T1000 (cell line): ENCODE results near the gene TAF10.

ENCODE experiments used
- DNase-seq: peaks from one replicate; lab custom pipeline; 2025; ENCODE audit warnings: mixed read lengths; lab: John Stamatoyannopoulos, UW

Gene TAF10

DNA sequence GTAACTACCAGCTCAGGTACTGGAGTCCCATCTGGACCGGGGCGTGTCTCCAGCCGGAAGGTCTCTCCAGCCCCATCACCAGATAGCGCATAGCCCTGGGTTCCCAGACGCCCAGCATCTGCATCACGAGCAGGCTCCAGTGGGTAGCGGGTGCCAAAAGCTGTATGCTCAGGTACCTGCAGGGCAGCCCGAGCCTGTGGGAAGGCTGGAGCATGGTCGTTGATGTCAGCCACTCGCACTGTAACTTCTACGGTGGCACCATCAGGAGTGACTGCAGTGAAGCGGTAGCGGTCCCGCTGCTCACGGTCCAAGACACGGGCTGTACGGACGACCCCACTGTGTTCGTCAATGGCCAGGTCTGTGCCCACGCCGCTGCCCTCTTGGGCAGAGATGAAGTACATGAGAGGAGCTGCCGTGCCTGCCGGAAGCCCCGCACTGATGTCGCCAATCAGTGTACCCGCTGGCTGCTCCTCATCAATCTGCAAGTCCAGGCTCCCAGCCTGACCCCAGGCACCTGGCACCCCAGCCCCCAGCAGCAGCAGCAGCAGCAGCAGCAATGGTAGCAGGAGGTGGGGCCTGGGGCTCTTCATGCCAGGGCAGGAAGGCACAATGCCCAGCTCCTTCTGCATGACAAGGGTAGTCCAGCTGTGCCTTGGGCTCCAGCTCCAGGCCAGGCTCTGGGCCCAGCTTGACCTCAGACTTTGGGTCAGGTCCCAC lies 29.1 kb upstream of the TAF10 start:
- no peak for DNase-seq

DNA sequence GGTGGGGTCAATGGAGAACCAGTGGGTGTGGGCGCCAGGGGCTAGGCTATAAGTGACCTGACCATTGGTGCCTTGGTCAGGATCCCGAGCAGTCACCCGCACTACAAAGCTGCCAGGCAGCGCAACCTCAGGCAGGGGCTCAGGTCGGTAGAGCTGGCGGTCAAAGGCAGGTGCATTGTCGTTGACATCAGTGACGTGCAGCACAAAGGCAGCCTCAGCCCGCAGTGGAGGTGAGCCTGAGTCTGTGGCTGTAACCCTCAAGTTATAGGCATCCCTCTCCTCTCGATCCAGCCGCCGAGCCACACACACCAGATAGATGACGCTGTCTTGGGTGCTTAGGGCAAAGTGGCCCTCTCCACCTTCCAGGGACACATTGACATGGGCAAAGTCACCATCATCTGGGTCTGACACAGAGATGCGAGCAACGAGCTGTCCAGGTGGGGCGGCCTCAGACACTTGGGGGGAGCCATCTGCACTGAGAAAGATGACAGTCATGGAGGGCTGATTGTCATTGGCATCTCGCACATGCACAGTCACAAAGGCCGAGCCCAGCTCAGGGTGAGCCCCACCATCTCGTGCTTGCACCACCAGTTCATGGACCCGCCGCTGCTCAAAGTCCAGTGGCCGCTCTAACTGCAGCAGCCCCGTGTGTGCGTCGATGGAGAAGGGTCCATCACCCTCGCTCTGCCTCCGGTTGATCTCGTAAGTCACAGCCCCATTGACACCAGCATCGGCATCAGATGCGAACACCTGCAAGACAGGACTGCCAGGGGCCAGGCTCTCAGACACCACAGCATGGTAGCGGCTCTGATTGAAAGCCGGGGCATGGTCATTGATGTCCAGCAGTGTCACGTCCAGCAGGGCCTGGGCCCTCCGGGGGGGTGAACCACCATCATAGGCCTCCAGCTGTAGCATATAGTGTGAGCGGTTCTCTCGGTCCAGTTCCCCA lies 28.3 kb upstream of the TAF10 start:
- no peak for DNase-seq

DNA sequence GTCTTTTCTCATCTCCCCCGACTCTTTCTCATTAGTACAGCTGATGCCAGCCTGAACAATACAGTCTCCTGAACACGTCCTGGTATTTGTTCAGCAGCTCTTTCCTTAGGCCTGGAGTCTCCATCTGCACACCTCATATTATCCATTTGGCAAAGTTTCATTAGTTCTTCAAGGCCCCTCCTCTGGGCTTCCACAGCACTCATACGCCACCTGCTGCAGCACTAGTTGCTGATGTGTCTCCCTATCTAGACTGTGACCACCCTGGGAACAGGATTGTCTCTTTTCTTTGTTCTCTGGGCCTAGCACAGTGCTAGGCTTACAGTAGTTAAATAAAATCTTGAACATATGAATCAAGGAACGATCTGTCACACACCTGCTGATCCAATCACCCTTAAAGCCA lies 26.4 kb upstream of the TAF10 start:
- DNase-seq = no peak

DNA sequence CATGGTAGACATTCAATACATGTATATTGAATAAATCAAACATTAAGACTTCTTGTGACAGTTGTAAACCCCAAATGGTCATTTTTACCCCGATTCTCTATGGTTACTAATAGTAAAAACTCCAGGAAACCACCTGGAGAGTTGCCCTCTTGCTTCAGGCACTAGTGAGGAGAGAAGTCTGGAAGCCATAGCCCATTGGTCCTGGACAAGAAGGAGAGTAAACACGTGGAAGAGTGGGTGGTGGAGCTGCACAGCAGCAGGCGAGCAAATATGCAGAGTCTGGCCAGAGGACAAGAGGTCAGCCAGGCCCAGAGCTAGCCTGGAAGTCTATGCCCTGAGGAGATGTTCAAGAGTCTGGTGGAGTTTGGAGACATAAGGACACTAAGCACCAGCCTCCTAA lies 25.9 kb upstream of the TAF10 start:
- DNase-seq = no peak

DNA sequence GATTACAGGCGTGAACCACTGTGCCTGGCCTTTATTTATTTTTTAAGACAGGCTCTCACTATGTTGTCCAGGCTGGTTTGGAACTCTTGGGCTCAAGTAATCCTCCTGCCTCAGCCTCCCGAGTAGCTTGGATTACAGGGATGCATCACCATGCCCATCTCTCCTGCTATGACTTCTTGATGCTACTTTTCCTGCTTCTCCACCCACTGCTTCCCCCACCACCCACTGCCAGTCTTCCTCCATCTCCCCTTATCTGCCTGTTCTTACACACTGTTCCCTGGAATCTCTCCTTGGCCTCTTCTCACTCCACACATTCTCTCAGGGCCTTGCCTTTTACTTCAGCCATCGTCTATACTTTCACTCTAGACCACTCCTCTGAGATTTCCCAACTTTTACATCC lies 24.5 kb upstream of the TAF10 start:
- DNase-seq = no peak

DNA sequence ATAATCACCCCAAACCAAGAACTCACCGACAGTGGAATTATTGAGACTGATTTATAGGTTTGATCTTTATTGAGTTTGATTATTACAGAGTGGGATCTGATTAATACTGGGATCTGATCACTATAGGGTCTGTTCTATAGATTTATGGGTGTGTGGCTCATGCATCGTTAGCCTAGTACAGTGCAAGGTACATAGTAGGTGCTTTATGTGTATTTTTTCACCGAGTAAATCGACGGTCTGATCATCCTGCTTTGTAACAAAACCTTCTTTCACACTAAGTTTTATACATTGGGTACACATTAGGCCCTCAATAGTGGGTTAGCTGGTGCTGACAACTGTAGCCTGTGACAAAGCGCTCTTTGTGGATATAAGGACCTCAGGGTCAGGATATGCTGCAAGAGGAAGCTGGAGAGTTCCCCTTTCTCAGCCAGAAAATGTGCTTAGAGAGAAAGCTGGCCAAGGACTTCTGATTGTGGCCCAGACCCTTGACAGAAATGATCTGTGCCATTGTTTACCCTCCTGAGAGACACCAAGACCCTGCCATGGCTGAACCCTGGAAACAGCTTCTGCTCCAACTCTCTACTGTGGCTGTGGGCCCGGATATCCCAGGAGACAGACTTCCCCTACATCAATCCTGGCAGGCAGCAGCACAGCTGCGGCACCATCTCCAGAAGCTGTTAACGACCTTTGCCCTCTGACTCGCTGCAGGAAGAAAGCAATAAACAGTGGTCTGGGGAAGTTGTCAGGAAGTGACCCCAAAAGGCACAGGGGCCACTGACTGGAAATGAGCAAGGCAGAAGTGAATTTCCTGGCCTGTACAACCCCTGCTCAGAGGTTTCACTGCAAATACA lies 23.3 kb upstream of the TAF10 start:
- no peak for DNase-seq

DNA sequence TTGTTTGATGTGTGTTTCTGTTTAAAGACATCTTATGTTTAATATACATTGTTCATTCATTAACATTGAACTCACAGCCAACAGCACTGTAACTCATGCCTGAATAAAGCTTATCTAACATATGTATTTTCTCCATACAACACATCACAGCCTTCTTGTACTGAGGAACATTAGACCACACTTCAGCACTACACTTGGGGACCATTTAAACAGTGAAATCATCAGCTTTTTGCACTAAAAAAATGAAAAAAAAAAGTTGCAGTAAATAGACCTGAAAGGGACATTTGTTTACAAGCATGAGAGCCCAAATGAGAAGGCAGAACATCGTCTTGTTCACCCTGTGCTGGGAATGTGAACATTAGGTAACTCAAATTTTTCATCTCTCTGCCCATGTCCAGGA lies 22.5 kb upstream of the TAF10 start:
- no peak for DNase-seq

DNA sequence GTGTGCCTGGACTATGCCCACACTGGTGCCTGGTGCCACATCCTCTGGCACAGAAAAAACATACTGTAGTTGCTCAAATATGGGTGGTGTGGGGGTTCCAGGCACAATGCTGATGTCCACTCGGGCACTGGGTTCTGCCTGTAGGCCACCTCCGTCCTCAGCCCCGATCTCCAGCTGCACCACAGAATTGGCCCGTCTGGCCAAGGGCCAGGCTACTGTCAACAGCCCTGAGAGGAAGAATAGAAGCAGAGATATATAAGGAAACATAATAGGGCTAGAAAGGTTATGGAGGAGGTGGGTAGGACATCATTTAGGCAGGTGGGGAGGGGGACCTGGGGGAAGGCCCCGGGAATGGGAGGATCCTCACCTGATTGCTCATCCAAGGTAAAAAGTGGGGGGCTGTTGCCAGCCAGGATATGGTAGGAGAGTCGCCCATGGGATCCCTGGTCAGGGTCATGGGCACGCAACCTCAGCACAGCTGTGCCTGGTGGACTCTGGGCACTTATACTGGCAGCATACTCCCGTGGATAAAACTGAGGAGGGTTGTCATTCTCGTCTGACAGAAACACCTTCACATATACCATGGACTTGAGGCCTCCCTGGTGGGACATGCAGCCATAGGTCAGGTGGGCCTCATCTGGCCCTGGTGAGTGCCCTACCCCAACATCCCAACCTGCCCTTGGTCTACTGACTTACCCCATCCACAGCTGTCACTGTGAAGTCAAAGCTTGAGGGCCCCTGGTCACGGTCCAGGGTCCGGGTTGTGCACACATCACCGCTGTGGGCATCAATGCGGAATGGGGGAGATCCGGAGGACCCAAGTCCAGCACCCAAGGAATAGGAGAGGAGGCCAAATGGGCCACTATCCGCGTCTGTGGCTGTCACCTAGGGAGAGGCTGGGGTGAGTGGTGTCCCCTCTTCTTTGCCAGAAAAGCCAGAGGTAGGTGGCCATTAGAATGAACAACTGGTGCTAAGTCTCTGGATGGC lies 21.7 kb upstream of the TAF10 start:
- no peak for DNase-seq

DNA sequence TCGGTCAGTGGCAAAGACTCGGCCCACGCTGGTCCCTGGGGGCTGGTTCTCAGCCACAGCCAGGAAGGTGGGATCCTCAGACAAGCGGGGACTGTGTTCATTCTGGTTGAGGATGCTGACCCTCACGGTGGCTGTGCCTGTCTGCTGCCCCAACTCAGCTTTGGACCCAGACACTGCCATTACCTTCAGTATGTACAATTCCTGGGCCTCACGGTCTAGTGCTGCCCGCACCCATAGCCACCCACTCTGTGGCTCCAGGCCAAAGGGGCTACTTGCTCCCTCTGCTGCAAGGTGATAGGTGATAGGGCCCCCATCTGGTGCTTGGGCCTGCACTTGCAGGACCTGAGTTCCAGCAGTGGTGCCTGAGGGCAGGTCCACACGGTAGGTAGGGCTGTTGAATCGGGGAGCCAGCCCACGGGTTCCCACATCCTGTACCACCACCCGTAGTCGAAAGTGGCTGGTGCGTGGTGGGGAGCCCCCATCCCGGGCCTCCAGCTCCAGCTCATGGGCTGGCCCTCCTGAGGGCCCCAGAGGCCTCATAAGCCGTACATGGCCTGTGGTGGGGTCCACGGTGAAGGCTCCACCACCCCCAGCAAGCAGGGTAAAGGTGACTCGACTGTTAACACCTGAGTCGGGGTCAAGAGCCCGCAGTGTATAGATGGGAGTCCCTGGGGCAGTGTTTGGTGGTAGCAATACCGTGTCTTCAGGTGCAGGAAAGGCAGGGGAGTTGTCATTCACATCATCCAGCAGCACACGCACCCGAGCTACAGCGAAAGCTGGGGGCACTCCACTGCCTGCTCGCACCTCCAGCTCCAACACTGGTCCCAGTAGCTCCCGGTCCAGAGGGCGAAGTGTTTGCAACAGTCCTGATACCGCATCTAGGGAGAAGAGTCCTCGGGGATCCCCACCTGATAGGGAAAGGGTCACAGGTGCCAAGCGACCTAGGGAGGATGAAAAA lies 20.4 kb upstream of the TAF10 start:
- no peak for DNase-seq

DNA sequence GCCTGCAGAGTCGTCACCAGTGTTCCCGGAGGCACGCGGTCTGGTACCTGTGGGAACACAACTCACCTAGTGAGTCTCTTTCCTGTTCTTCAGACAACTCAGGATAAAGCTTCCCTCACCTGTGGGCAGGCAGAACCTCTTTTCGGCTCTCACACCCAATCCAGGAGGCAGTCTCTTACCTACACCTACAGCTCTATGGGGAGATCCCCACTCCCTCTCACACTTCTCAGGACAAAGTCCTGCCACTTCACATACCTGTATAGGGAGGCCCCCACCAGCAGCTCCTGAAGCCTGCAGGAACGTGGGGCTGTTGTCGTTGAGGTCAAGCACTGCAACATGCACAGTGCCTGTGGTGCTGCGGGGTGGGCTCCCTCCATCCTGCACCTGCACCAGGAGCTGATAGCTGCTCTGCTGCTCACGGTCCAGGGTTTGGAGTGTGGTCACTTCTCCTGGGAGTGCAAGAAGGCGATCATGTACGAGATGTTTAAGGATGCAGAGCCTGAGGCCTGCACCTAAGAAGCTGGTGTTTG lies 19.4 kb upstream of the TAF10 start:
- DNase-seq = no peak

DNA sequence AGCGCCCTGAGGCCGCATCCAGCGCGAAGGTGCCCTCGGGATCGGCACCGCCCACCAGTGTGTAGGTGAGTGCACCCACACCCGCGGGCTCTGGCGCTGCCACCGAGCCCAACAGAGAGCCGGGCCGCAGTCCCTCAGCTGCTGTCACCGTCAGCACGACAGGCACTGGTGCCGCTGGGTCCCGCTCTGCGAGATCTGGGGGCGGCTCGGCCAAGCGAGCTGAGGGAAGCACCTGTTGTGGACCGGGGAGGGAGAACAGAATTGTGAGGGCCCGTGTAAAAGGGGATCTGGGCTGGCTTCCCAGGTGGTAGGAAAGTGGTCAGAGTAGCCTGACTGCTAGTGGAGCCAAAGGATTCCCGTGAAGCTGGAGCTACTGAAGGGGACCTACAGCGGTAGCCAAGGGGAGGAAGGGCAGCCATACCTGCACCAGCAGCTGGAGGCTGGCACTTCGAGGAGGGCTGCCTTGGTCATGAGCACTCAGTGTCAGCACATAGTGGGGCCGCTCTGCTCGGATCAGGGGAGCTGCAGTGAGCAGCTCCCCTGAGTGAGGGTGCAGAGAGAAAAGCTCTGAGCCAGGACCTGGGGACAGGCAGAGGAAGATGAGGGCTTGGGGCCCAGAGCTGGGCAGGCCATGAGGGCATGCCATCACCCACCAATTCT lies 18.7 kb upstream of the TAF10 start:
- DNase-seq = no peak

DNA sequence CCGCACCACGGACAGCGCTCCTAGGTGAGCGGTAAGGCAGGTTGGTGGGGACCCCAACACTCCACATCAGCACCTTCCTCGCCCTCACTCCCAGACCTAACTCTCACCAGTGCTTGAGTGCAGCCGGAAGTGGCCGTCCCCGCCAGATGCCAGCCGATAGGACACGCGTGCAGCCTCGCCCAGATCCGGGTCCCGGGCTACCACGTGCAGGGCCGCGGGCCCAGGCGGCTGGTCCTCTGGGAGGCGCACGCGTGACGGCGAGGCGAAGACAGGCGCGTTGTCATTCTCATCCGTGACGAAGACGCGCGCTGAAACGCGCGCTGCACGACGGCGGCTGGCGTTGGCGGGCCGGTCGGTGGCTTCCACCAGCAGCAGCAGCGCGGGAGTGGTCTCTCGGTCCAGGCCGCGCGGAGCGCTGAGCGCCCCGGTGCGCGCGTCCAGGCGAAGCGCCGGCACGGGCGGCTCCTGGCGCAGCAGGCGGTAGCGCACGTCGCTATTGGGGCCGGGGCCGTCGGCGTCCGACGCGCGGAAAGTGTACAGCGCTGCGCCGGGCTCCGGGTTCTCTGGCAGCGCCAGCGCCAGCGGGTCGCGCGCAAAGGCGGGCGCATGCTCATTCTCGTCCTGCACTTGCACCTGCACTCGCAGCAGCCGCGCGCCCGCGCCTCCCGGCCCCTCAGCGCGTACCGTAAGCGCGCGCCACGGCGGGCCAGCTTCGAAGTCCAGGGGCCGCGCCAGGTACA lies 18.0 kb upstream of the TAF10 start:
- DNase-seq = no peak

DNA sequence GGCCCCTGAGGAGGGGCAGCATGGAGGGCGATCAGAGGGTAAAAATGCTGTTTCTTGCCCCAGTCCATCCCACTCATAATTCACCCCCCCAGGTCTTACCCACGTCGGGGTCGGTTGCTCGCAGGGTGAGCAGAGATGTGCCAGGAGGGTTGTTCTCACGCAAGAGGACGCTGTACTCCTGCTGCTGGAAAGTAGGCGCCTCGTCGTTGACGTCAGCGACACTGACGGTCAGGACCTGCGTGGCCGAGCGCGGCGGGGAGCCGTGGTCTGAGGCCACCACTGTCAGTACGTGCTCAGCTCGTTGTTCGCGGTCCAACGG lies 17.5 kb upstream of the TAF10 start:
- no peak for DNase-seq

DNA sequence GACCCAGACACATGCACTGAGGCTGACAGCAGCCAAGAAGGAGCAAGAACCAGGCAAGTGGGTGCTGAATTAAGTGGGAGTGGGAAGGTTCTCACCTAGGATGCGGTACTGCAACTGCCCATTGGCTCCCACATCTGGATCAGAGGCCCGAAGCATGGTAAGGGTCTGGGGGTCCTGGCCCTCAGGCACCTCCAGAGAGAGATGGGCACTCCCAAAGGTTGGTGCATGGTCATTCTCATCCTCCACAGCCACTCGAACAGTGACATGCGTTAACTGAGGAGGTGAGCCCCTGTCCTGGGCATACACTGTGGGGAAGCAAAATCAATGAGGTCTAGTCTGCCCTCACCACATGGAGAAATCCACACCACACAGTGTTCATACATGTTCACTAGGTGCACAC lies 16.5 kb upstream of the TAF10 start:
- DNase-seq = no peak

DNA sequence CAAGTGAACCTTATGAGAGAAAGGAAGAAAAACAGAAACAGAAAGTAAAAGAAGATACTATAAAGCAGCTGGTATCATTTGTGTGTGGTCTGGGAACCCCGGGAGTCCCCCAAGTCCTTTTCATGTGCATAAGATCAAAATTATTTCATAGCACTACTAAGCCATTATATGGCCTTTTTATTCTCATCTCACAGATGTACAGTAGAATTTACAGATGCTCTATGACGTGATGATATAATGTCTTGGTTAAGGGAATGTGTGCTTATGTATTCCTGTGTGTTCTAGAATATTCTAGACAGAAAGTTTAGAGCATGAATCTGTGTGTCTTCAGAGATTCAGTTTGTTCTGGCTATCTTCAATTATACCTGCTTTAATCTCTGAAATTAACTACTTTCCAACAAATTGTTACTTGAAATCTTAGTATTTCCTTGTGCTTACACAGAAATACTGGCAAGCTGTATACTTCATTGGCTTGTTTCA lies 15.8 kb upstream of the TAF10 start:
- no peak for DNase-seq

DNA sequence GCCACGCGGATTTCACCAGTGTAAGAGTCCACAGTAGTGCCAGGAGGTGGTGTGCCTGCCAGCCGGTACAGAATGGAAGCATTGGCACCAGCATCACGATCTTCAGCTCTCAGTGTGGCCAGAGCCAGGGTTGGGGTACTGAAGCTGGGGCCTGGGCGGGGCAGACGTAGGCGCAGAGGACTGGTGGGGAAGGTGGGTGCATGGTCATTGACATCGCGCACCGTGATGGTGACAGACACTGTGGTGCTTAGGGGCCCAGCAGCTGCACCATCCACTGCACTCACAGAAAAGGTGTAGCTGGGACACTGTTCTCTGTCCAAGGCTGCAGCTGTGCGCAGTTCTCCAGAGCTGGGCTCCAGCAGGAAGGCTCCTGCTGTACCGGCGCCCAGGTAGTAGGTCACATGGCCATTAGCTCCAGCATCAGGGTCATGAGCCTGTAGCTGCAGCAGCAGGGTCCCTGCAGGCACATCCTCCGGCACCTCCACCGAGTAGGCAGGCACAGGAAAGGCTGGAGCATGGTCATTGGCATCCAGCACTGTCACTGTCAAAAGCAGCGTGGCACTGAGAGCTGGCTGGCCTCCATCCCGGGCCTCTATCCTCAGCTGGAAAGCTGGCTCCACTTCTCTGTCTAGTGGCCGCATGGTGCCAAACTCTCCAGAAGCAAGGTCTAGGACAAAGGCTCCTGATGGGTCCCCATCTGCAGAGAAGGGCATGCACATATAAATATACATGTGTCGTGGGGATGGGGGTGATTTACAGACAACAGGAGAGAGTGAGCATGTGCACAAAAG lies 15.2 kb upstream of the TAF10 start:
- DNase-seq = no peak

DNA sequence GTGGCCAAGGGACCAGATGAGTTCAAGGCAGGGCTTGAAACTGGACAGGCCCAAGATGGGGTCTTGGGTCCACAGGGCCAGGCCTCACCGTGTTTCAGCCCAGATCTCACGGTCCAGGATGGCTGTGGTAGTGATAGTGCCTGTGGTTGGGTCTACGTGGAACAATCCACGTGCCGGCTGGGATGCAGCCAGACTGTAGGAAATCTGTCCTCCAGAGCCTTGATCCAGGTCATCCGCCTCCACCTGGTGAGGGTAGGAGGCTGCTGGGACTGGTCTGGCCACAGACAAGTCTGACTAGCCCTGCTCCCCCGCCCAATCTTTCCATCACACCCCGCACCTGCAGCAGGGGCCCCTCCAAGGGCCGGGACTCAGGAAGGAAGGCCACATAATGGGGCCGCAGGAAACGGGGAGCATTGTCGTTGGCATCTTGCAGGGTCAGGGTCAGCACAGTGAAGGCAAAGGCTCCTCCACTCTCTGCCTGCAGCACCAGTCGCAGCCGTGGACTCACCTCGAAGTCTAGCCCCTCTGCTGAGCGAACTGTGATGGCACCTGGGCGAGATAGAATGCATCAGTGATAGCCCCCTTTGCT lies 13.9 kb upstream of the TAF10 start:
- no peak for DNase-seq
